IMR-90 (cell line): Measurements from ENCODE around the gene IL22RA1. TPM values are rescaled to one million over a fixed set of nuclear protein-coding genes. Genes with fewer than 3 reads are reported as not detected.

ENCODE experiments used
- ATAC-seq: fragments of 200-7000 bp; cut with Tn5 transposase; 2 replicates; pipeline ENCODE4 v1.9.1; 2020; ENCODE audit warnings: low read depth, mild to moderate bottlenecking, moderate library complexity
- BruUV-seq: library from RNA; stranded (reverse); fragments of 400-500 nt; replicated peaks from 2 replicates; lab custom pipeline; 2021; lab: Mats Ljungman, UMichigan
- CTCF ChIA-PET: fragments of 300-600 bp; formaldehyde crosslinking; extraction: SDS; loops from one replicate; lab custom pipeline; 2021; ENCODE audit warnings: antibody characterized with exemption; lab: Yijun Ruan, JAX
- POLR2A ChIA-PET: fragments of 300-600 bp; sonication (Branson Sonifier 250); formaldehyde crosslinking; loops from one replicate; lab custom pipeline; 2022; ENCODE audit warnings: antibody characterized with exemption; ENCODE audit not compliant: unreplicated experiment; lab: Charles Lee
- DNase-seq: peaks from one replicate; pipeline ENCODE4 v3.0.0; 2013
- H2AFZ ChIP-seq: replicated peaks from 2 replicates; pipeline ENCODE3; 2013; ENCODE audit warnings: low read length, mild to moderate bottlenecking; ENCODE audit not compliant: poor library complexity
- H2AK5ac ChIP-seq: 2 replicates; pipeline ENCODE4 v1.6.1; 2013; ENCODE audit warnings: low read depth, low read length, inconsistent platforms
- H2AK9ac ChIP-seq: replicated peaks from 2 replicates; pipeline ENCODE3; 2013; ENCODE audit warnings: mild to moderate bottlenecking, low read depth, low read length, moderate library complexity; ENCODE audit not compliant: poor library complexity
- H2BK120ac ChIP-seq: 2 replicates; pipeline ENCODE4 v1.6.1; 2013; ENCODE audit warnings: low read depth, low read length, inconsistent platforms
- H2BK15ac ChIP-seq: 3 replicates; pipeline ENCODE4 v1.6.1; 2013; ENCODE audit warnings: low read depth, low read length, inconsistent platforms
- H2BK20ac ChIP-seq: 2 replicates; pipeline ENCODE4 v1.6.1; 2013; ENCODE audit warnings: low read depth, mild to moderate bottlenecking, inconsistent platforms, low read length, moderate library complexity
- H2BK5ac ChIP-seq: 2 replicates; pipeline ENCODE4 v1.6.1; 2013; ENCODE audit warnings: mild to moderate bottlenecking, low read depth, low read length, inconsistent platforms; ENCODE audit not compliant: poor library complexity, severe bottlenecking
- H3K14ac ChIP-seq: replicated peaks from 2 replicates; pipeline ENCODE4 v1.6.1; 2013; ENCODE audit warnings: low read depth, low read length, inconsistent platforms
- H3K18ac ChIP-seq: 2 replicates; pipeline ENCODE4 v1.6.1; 2013; ENCODE audit warnings: low read depth, low read length, control low read depth
- H3K23ac ChIP-seq: 2 replicates; pipeline ENCODE4 v1.6.1; 2013; ENCODE audit warnings: low read depth, low read length, inconsistent platforms
- H3K27ac ChIP-seq: 2 replicates; pipeline ENCODE4 v1.5.1; 2013; ENCODE audit warnings: mild to moderate bottlenecking, control low read depth, low read length; ENCODE audit not compliant: insufficient read depth
- H3K27me3 ChIP-seq: 2 replicates; pipeline ENCODE4 v1.6.1; 2013; ENCODE audit warnings: low read length; ENCODE audit not compliant: control insufficient read depth, insufficient read depth
- H3K36me3 ChIP-seq: 2 replicates; pipeline ENCODE4 v1.6.1; 2013; ENCODE audit warnings: low read length, mixed read lengths; ENCODE audit not compliant: control insufficient read depth, insufficient read depth
- H3K4ac ChIP-seq: 2 replicates; pipeline ENCODE4 v1.6.1; 2013; ENCODE audit warnings: low read depth, low read length, inconsistent platforms
- H3K4me1 ChIP-seq: 2 replicates; pipeline ENCODE4 v1.6.1; 2013; ENCODE audit warnings: low read length, mixed read lengths; ENCODE audit not compliant: control insufficient read depth, insufficient read depth
- H3K4me2 ChIP-seq: 2 replicates; pipeline ENCODE4 v1.6.1; 2013; ENCODE audit warnings: low read depth, mild to moderate bottlenecking, control low read depth, low read length, moderate library complexity
- H3K4me3 ChIP-seq: 2 replicates; pipeline ENCODE4 v1.5.1; 2013; ENCODE audit warnings: low read depth, mild to moderate bottlenecking, control low read depth, low read length, moderate library complexity; ENCODE audit not compliant: insufficient read depth
- H3K56ac ChIP-seq: 2 replicates; pipeline ENCODE4 v1.6.1; 2013; ENCODE audit warnings: low read length, inconsistent platforms; ENCODE audit not compliant: insufficient read depth; ENCODE audit errors: extremely low read depth
- H3K79me1 ChIP-seq, 2 experiments: 2 replicates each; pipeline ENCODE4 v1.6.1; 2013; ENCODE audit warnings: low read length in 2 of 2, inconsistent platforms in 1 of 2, low read depth in 1 of 2
- H3K9ac ChIP-seq: 2 replicates; pipeline ENCODE4 v1.6.1; 2013; ENCODE audit warnings: low read depth, low read length, control low read depth
- H3K9me1 ChIP-seq: 2 replicates; pipeline ENCODE4 v1.6.1; 2013; ENCODE audit warnings: low read length, inconsistent platforms; ENCODE audit not compliant: insufficient read depth
- H3K9me3 ChIP-seq: 2 replicates; pipeline ENCODE4 v1.6.1; 2013; ENCODE audit warnings: low read length; ENCODE audit not compliant: control insufficient read depth, insufficient read depth
- H4K20me1 ChIP-seq: 2 replicates; pipeline ENCODE4 v1.6.1; 2013; ENCODE audit warnings: low read length, inconsistent platforms; ENCODE audit not compliant: insufficient read depth
- H4K5ac ChIP-seq: 2 replicates; pipeline ENCODE4 v1.6.1; 2013; ENCODE audit warnings: mild to moderate bottlenecking, low read depth, low read length, control low read depth
- H4K8ac ChIP-seq, 2 experiments: 2 replicates each; pipeline ENCODE4 v1.6.1; 2013; ENCODE audit warnings: low read depth in 2 of 2, low read length in 2 of 2, control low read depth in 1 of 2, inconsistent platforms in 1 of 2
- H4K91ac ChIP-seq: 2 replicates; pipeline ENCODE4 v1.6.1; 2013; ENCODE audit warnings: low read depth, low read length, inconsistent platforms; ENCODE audit not compliant: insufficient read depth
- BHLHE40 ChIP-seq: fragments of 150-350 bp; IDR thresholded peaks from 2 replicates; pipeline ENCODE4 v1.6.1; 2016; ENCODE audit warnings: mild to moderate bottlenecking, low read depth, low read length
- CEBPB ChIP-seq: IDR thresholded peaks from 2 replicates; pipeline ENCODE4 v1.6.1; 2012; ENCODE audit warnings: low read depth, low read length, improper control_type of control experiment
- CHD1 ChIP-seq: IDR thresholded peaks from 2 replicates; pipeline ENCODE4 v1.6.1; 2012; ENCODE audit warnings: low read depth, low read length, improper control_type of control experiment
- FOS ChIP-seq: fragments of 150-350 bp; IDR thresholded peaks from 2 replicates; pipeline ENCODE4 v1.6.1; 2016; ENCODE audit warnings: low read depth, low read length
- MAFK ChIP-seq: IDR thresholded peaks from 2 replicates; pipeline ENCODE4 v1.6.1; 2012; ENCODE audit warnings: low read depth, low read length, improper control_type of control experiment
- MAZ ChIP-seq: IDR thresholded peaks from 2 replicates; pipeline ENCODE4 v1.6.1; 2012; ENCODE audit warnings: low read depth, mild to moderate bottlenecking, low read length, improper control_type of control experiment, moderate library complexity, borderline replicate concordance
- MXI1 ChIP-seq: IDR thresholded peaks from 2 replicates; pipeline ENCODE4 v1.6.1; 2012; ENCODE audit warnings: low read depth, mild to moderate bottlenecking, low read length, moderate library complexity, borderline replicate concordance
- NFE2L2 ChIP-seq: fragments of 150-350 bp; IDR thresholded peaks from 2 replicates; pipeline ENCODE4 v1.6.1; 2016; ENCODE audit warnings: low read depth, mild to moderate bottlenecking, low read length
- POLR2A ChIP-seq: IDR thresholded peaks from 2 replicates; pipeline ENCODE4 v1.6.1; 2012; ENCODE audit warnings: mild to moderate bottlenecking, low read depth, low read length
- RAD21 ChIP-seq: IDR thresholded peaks from 2 replicates; pipeline ENCODE4 v1.6.1; 2012; ENCODE audit warnings: low read length, improper control_type of control experiment
- RCOR1 ChIP-seq: IDR thresholded peaks from 2 replicates; pipeline ENCODE4 v1.6.1; 2012; ENCODE audit warnings: mild to moderate bottlenecking, low read length, improper control_type of control experiment; ENCODE audit not compliant: insufficient replicate concordance
- RFX5 ChIP-seq: IDR thresholded peaks from 2 replicates; pipeline ENCODE4 v1.8.0; 2012; ENCODE audit warnings: low read depth, mild to moderate bottlenecking, low read length, moderate library complexity
- SMC3 ChIP-seq: fragments of 150-350 bp; IDR thresholded peaks from 2 replicates; pipeline ENCODE4 v1.6.1; 2016; ENCODE audit warnings: low read depth, mild to moderate bottlenecking, antibody characterized with exemption, low read length, moderate library complexity
- WGBS, 2 experiments: methylation state at CpG; one replicate each; pipeline versions ENCODE4 v1.1.5 to v1.1.7; 2013; ENCODE audit warnings: missing lambda C conversion rate in 2 of 2; ENCODE audit not compliant: insufficient read length in 1 of 2; ENCODE audit errors: extremely low coverage in 2 of 2; 5-methylcytosine and 5-hydroxymethylcytosine counted together
- dilution Hi-C: fragments of 300-500 bp; cut with HindIII; formaldehyde crosslinking; loops from one replicate; pipeline ENCODE4 v1.14.3; 2018; ENCODE audit warnings: low sequenced_read_pairs; ENCODE audit not compliant: unreplicated experiment
- in situ Hi-C: fragments of 300-500 bp; cut with MboI; formaldehyde crosslinking; loops from 3 replicates; pipeline ENCODE4 v1.14.3; 2019; ENCODE audit warnings: low sequenced_read_pairs, inconsistent platforms, mixed read lengths
- intact Hi-C: fragments of 100-400 bp; cut with micrococcal nuclease; formaldehyde crosslinking; loops from 2 replicates; pipeline ENCODE4 v1.10.0; 2022
- polyA plus RNA-seq, 3 experiments: library from polyadenylated mRNA; depleted of rRNA; stranded (reverse); fragments of >200 nt; gene quantifications; 2 replicates each; pipeline ENCODE4 v1.2.3, GENCODE V29; 2012; ENCODE audit warnings: low replicate concordance in 1 of 3
- total RNA-seq: library from RNA; depleted of rRNA; stranded (reverse); fragments of >200 nt; gene quantifications from 2 replicates; pipeline ENCODE4 v1.2.3, GENCODE V29; 2012
- TF ChIP-seq, protein P1 (sequence below): fragments of 150-350 bp; IDR thresholded peaks from 2 replicates; pipeline ENCODE4 v1.6.1; 2016; ENCODE audit warnings: low read depth, mild to moderate bottlenecking, low read length, moderate library complexity, borderline replicate concordance
- TF ChIP-seq, protein P2 (sequence below): fragments of 150-350 bp; IDR thresholded peaks from 2 replicates; pipeline ENCODE4 v1.6.1; 2017; ENCODE audit warnings: mild to moderate bottlenecking, antibody characterized with exemption, low read length, low read depth
- TF ChIP-seq, protein P3 (sequence below): conservative IDR thresholded peaks from 2 replicates; pipeline ENCODE4 v1.5.1; 2012; ENCODE audit warnings: mild to moderate bottlenecking, low read depth, low read length, improper control_type of control experiment

The IL22RA1 gene
- total and polyA plus RNA-seq, 2 of the 4 experiments (the other 2 are of a cell fraction) = not detected

DNA sequence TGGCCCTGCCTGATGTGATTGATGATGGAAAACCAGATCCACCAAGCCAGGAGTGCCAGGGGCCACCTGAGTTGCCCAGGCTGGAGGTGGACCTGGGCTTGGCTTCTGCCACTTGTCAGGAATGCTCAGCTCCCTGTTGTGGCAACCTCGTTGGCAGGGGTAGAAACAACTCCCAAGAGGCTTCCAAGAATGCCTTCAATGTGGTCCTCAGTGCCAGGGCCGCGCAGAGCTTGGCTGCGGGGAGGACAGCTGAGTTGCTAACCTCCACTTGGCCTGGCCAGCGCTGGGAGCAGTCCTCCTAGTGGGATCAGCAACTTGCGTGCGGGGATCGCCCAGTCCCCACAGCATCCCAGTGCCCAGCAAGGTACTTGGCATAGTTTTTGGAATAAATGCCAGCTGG lies 40.0 kb downstream of the IL22RA1 start:
- ChIA-PET POLR2A (no interaction called here), CTCF (no interaction called here)
- TF ChIP-seq BHLHE40 (no peak), RFX5 (no peak), CEBPB (no peak), FOS (no peak), SMC3 (no peak), MAZ (no peak), POLR2A (no peak), MXI1 (no peak), RAD21 (no peak), CHD1 (no peak), NFE2L2 (no peak), MAFK (no peak), RCOR1 (no peak)
- TF ChIP-seq, protein P1, sequence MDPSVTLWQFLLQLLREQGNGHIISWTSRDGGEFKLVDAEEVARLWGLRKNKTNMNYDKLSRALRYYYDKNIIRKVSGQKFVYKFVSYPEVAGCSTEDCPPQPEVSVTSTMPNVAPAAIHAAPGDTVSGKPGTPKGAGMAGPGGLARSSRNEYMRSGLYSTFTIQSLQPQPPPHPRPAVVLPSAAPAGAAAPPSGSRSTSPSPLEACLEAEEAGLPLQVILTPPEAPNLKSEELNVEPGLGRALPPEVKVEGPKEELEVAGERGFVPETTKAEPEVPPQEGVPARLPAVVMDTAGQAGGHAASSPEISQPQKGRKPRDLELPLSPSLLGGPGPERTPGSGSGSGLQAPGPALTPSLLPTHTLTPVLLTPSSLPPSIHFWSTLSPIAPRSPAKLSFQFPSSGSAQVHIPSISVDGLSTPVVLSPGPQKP = no peak
- TF ChIP-seq, protein P2, sequence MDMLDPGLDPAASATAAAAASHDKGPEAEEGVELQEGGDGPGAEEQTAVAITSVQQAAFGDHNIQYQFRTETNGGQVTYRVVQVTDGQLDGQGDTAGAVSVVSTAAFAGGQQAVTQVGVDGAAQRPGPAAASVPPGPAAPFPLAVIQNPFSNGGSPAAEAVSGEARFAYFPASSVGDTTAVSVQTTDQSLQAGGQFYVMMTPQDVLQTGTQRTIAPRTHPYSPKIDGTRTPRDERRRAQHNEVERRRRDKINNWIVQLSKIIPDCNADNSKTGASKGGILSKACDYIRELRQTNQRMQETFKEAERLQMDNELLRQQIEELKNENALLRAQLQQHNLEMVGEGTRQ = no peak
- TF ChIP-seq, protein P3, sequence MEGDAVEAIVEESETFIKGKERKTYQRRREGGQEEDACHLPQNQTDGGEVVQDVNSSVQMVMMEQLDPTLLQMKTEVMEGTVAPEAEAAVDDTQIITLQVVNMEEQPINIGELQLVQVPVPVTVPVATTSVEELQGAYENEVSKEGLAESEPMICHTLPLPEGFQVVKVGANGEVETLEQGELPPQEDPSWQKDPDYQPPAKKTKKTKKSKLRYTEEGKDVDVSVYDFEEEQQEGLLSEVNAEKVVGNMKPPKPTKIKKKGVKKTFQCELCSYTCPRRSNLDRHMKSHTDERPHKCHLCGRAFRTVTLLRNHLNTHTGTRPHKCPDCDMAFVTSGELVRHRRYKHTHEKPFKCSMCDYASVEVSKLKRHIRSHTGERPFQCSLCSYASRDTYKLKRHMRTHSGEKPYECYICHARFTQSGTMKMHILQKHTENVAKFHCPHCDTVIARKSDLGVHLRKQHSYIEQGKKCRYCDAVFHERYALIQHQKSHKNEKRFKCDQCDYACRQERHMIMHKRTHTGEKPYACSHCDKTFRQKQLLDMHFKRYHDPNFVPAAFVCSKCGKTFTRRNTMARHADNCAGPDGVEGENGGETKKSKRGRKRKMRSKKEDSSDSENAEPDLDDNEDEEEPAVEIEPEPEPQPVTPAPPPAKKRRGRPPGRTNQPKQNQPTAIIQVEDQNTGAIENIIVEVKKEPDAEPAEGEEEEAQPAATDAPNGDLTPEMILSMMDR = no peak
- Histone ChIP-seq H3K9me3 (no peaks in the 10 kb centered on the region), H3K18ac (no peak overlapping the region), H2BK20ac (no peak overlapping the region), H3K4ac (no peak overlapping the region), H2BK120ac (no peak overlapping the region), H3K27me3 (peaks cover 24% of the 10 kb centered on the region; the same call in 1 of the 2 replicates), H3K56ac (no peak overlapping the region), H3K14ac (no peak overlapping the region), H4K5ac (no peak overlapping the region), H3K4me1 (no peaks in the 10 kb centered on the region), H2AK5ac (no peak overlapping the region), H3K4me3 (no peak overlapping the region), H3K9ac (no peak overlapping the region), H3K9me1 (no peaks in the 10 kb centered on the region), H3K4me2 (no peak overlapping the region), H2BK5ac (no peak overlapping the region), H3K23ac (no peak overlapping the region), H4K8ac (no peak overlapping the region), H2AK9ac (no peak overlapping the region), H4K91ac (no peak overlapping the region), H3K27ac (no peak overlapping the region), H2BK15ac (no peak overlapping the region), H3K79me1 (no peaks in the 10 kb centered on the region), H3K36me3 (no peaks in the 10 kb centered on the region), H2AFZ (no peak overlapping the region), H4K20me1 (no peaks in the 10 kb centered on the region)
- in situ Hi-C loops = no loop called here
- DNase-seq (no peak), ATAC-seq (no peak)
- dilution Hi-C loops = no loop called here
- BruUV-seq = no TSS peak
- 70% methylated on average over 5 of the region's 8 CpGs; no CpG with 5 or more reads in 1 of the 2 experiments for WGBS, 2 experiments
- intact Hi-C loops = no loop called here
